Smooth muscle cell (in vitro differentiated cells): ENCODE results near the gene RNF149. TPM values are rescaled to one million over a fixed set of nuclear protein-coding genes. Genes with fewer than 3 reads are reported as not detected.

ENCODE experiments used
- DNase-seq: peaks from one replicate; lab custom pipeline; 2025; ENCODE audit not compliant: unreplicated experiment; lab: John Stamatoyannopoulos, UW
- H2AFZ ChIP-seq: fragments of 200-600 bp; sonication (generic); 2 replicates; pipeline ENCODE4 v1.6.0; 2016; ENCODE audit warnings: antibody characterized with exemption, low read depth, mild to moderate bottlenecking
- H3F3A ChIP-seq: fragments of 200-600 bp; sonication (generic); 2 replicates; pipeline ENCODE4 v1.6.0; 2017; ENCODE audit warnings: antibody characterized with exemption, low read depth
- H3K27ac ChIP-seq: fragments of 200-600 bp; sonication (generic); 2 replicates; pipeline ENCODE4 v1.5.1; 2016; ENCODE audit warnings: low read depth, mild to moderate bottlenecking
- H3K27me3 ChIP-seq: fragments of 200-600 bp; sonication (generic); 2 replicates; pipeline ENCODE4 v1.6.1; 2016; ENCODE audit warnings: low read depth, mild to moderate bottlenecking
- H3K36me3 ChIP-seq: fragments of 200-600 bp; sonication (generic); 2 replicates; pipeline ENCODE4 v1.5.1; 2016; ENCODE audit warnings: low read depth
- H3K4me1 ChIP-seq: fragments of 200-600 bp; sonication (generic); 2 replicates; pipeline ENCODE4 v1.5.1; 2016; ENCODE audit warnings: low read depth
- H3K4me2 ChIP-seq: fragments of 200-600 bp; sonication (generic); 2 replicates; pipeline ENCODE4 v1.6.0; 2016; ENCODE audit warnings: mild to moderate bottlenecking
- H3K4me3 ChIP-seq: fragments of 200-600 bp; sonication (generic); 2 replicates; pipeline ENCODE4 v1.5.1; 2016; ENCODE audit warnings: mild to moderate bottlenecking
- H3K79me2 ChIP-seq: fragments of 200-600 bp; sonication (generic); 2 replicates; pipeline ENCODE4 v1.6.0; 2016; ENCODE audit warnings: low read depth, mild to moderate bottlenecking
- H3K9ac ChIP-seq: fragments of 200-600 bp; sonication (generic); 2 replicates; pipeline ENCODE4 v1.6.0; 2016; ENCODE audit warnings: low read depth
- H3K9me3 ChIP-seq: fragments of 200-600 bp; sonication (generic); replicated peaks from 2 replicates; pipeline ENCODE4 v1.5.1; 2016; ENCODE audit warnings: low read depth
- H4K20me1 ChIP-seq: fragments of 200-600 bp; sonication (generic); 2 replicates; pipeline ENCODE4 v1.6.0; 2016; ENCODE audit warnings: low read depth
- CTCF ChIP-seq: fragments of 200-600 bp; sonication (generic); IDR thresholded peaks from 2 replicates; pipeline ENCODE4 v1.5.1; 2017; ENCODE audit warnings: borderline replicate concordance, mild to moderate bottlenecking, antibody characterized with exemption; ENCODE audit not compliant: insufficient read depth, poor library complexity, severe bottlenecking
- WGBS: methylation state at CpG from one replicate; pipeline ENCODE4 v1.1.7; 2016; ENCODE audit warnings: low lambda C conversion rate; 5-methylcytosine and 5-hydroxymethylcytosine counted together
- polyA plus RNA-seq: library from polyadenylated mRNA; unstranded; fragments of >200 nt; fragmentation: Nextera tagmentation; extraction: Ambion mirVana; gene quantifications from 2 replicates; pipeline ENCODE4 v1.2.1, GENCODE V29; 2016
- total RNA-seq: library from RNA; depleted of rRNA; stranded (reverse); fragments of >200 nt; gene quantifications from 2 replicates; pipeline ENCODE4 v1.2.3, GENCODE V29; 2014

The RNF149 gene
- total and polyA plus RNA-seq, 2 experiments from 2014 or later, result 42.6 to 59.2 TPM

GRCh38 chr2:101300164-101300563 lies 8.3 kb downstream of the RNF149 start:
- H3K9ac ChIP-seq, result no peak overlapping the region
- H3K27me3 ChIP-seq, result no peaks in the 10 kb centered on the region
- peaks cover 3% of the 10 kb centered on the region for H3K4me1 ChIP-seq
- H2AFZ ChIP-seq, result no peak overlapping the region
- no peaks in the 10 kb centered on the region for H3K9me3 ChIP-seq
- DNase-seq, result no peak
- H4K20me1 ChIP-seq, result peaks cover 100% of the 10 kb centered on the region
- H3K4me3 ChIP-seq, result no peak overlapping the region
- H3K79me2 ChIP-seq, result peaks cover 100% of the 10 kb centered on the region
- H3F3A ChIP-seq, result no peaks in the 10 kb centered on the region
- no peaks in the 10 kb centered on the region for H3K36me3 ChIP-seq
- H3K4me2 ChIP-seq, result peak overlapping the region; percentile 32
- no peak for TF ChIP-seq CTCF
- 86% methylated on average over 1 of the region's 1 CpG for WGBS
- H3K27ac ChIP-seq, result peak overlapping the region; percentile 51

GRCh38 chr2:101299604-101300003 lies 8.9 kb downstream of the RNF149 start:
- Histone ChIP-seq H3K4me3 (no peak overlapping the region), H3K27me3 (no peaks in the 10 kb centered on the region), H3K4me1 (no peaks in the 10 kb centered on the region), H3K4me2 (no peak overlapping the region), H4K20me1 (peaks cover 100% of the 10 kb centered on the region), H3K9me3 (no peaks in the 10 kb centered on the region), H3F3A (no peaks in the 10 kb centered on the region), H3K27ac (peak overlapping the region; percentile 51), H3K9ac (no peak overlapping the region), H2AFZ (no peak overlapping the region), H3K79me2 (peaks cover 100% of the 10 kb centered on the region), H3K36me3 (no peaks in the 10 kb centered on the region)
- no peak for DNase-seq
- WGBS, result 80% methylated on average over 6 of the region's 6 CpGs
- TF ChIP-seq CTCF, result no peak

GRCh38 chr2:101297383-101297782 lies 11.1 kb downstream of the RNF149 start:
- no peak for DNase-seq
- Histone ChIP-seq H3K27ac (peak overlapping the region; percentile 9), H3K36me3 (peaks cover 7% of the 10 kb centered on the region), H4K20me1 (peaks cover 100% of the 10 kb centered on the region), H3F3A (no peaks in the 10 kb centered on the region), H3K4me2 (no peak overlapping the region), H3K27me3 (no peaks in the 10 kb centered on the region), H3K79me2 (peaks cover 98% of the 10 kb centered on the region), H3K4me1 (no peaks in the 10 kb centered on the region), H2AFZ (no peak overlapping the region), H3K4me3 (no peak overlapping the region), H3K9me3 (no peaks in the 10 kb centered on the region), H3K9ac (no peak overlapping the region)
- TF ChIP-seq CTCF, result no peak
- WGBS, result 100% methylated on average over 2 of the region's 2 CpGs

- no peak for DNase-seq
- Histone ChIP-seq H3K27me3 (no peaks in the 10 kb centered on the region), H3K9ac (no peak overlapping the region), H3F3A (no peaks in the 10 kb centered on the region), H3K4me3 (no peak overlapping the region), H2AFZ (no peak overlapping the region), H3K9me3 (no peaks in the 10 kb centered on the region), H3K27ac (peak overlapping the region; percentile 61), H3K4me2 (peak overlapping the region; percentile 37), H3K79me2 (peaks cover 98% of the 10 kb centered on the region), H4K20me1 (peaks cover 99% of the 10 kb centered on the region), H3K4me1 (no peaks in the 10 kb centered on the region), H3K36me3 (peaks cover 7% of the 10 kb centered on the region)
- TF ChIP-seq CTCF, result no peak
- 92% methylated on average over 5 of the region's 5 CpGs for WGBS
Observed at GRCh38 chr2:101296371-101296770, 12.1 kb downstream of the RNF149 start.
